WTC11 (cell line): ENCODE results near the gene MED9. TPM values are rescaled to one million over a fixed set of nuclear protein-coding genes. Genes with fewer than 3 reads are reported as not detected.

Experiments
- ATAC-seq: fragments of 200-7000 bp; cut with Tn5 transposase; 2 replicates; pipeline ENCODE4 v1.10.0; 2021; ENCODE audit warnings: mild to moderate bottlenecking, moderate library complexity
- CTCF ChIA-PET: fragments of 300-600 bp; sonication (Branson Sonifier 250); formaldehyde crosslinking; loops from one replicate; lab custom pipeline; 2021; ENCODE audit warnings: antibody characterized with exemption; lab: Charles Lee
- POLR2A ChIA-PET: fragments of 350-600 bp; sonication (Branson Sonifier 250); formaldehyde crosslinking; loops from one replicate; lab custom pipeline; 2021; ENCODE audit warnings: antibody characterized with exemption; lab: Charles Lee
- DNase-seq: peaks from one replicate; pipeline ENCODE4 v3.0.0; 2021; ENCODE audit warnings: low spot score
- H3K27ac Mint-ChIP-seq: 2 replicates; pipeline ENCODE4 v1.8.0; 2021; ENCODE audit warnings: mixed read lengths
- H3K27me3 Mint-ChIP-seq: 2 replicates; pipeline ENCODE4 v1.8.0; 2021; ENCODE audit warnings: low read depth, mild to moderate bottlenecking, moderate library complexity, mixed read lengths
- H3K36me3 Mint-ChIP-seq: 2 replicates; pipeline ENCODE4 v1.8.0; 2021; ENCODE audit warnings: mixed read lengths
- H3K4me1 Mint-ChIP-seq: 2 replicates; pipeline ENCODE4 v1.8.0; 2022; ENCODE audit warnings: mixed read lengths
- H3K4me3 Mint-ChIP-seq: 2 replicates; pipeline ENCODE4 v1.8.0; 2021; ENCODE audit warnings: mild to moderate bottlenecking, moderate library complexity, mixed read lengths
- H3K9me3 Mint-ChIP-seq: 2 replicates; pipeline ENCODE4 v1.8.0; 2021; ENCODE audit warnings: mixed read lengths
- AFF4 ChIP-seq: sonication (generic); formaldehyde crosslinking; IDR thresholded peaks from 2 replicates; pipeline ENCODE4 v1.8.1; 2023; ENCODE audit warnings: mild to moderate bottlenecking, missing genetic modification reagents, borderline replicate concordance
- ARID4B ChIP-seq: sonication (generic); formaldehyde crosslinking; IDR thresholded peaks from 2 replicates; pipeline ENCODE4 v1.8.0; 2023; ENCODE audit warnings: missing genetic modification reagents, mild to moderate bottlenecking, borderline replicate concordance
- ATF3 ChIP-seq: sonication (generic); formaldehyde crosslinking; conservative IDR thresholded peaks from 2 replicates; pipeline ENCODE4 v1.8.1; 2022; ENCODE audit warnings: mild to moderate bottlenecking, missing genetic modification reagents
- E2F4 ChIP-seq: sonication (generic); formaldehyde crosslinking; IDR thresholded peaks from 2 replicates; pipeline ENCODE4 v1.8.1; 2022; ENCODE audit warnings: low read depth, mild to moderate bottlenecking, moderate library complexity, missing genetic modification reagents, borderline replicate concordance
- FOXJ3 ChIP-seq: sonication (generic); formaldehyde crosslinking; IDR thresholded peaks from 2 replicates; pipeline ENCODE4 v1.9.0; 2021; ENCODE audit warnings: missing genetic modification reagents, mild to moderate bottlenecking, borderline replicate concordance
- GABPB1 ChIP-seq: sonication (generic); formaldehyde crosslinking; IDR thresholded peaks from 2 replicates; pipeline ENCODE4 v1.8.1; 2023; ENCODE audit warnings: mild to moderate bottlenecking, missing genetic modification reagents
- GTF2I ChIP-seq: fragments of 250-450 bp; sonication (Bioruptor Pico); conservative IDR thresholded peaks from 2 replicates; pipeline ENCODE4 v1.4.0; 2021; ENCODE audit warnings: mild to moderate bottlenecking
- HMGA2 ChIP-seq: fragments of 250-450 bp; sonication (Bioruptor Pico); IDR thresholded peaks from 2 replicates; pipeline ENCODE4 v1.4.0; 2021; ENCODE audit warnings: mild to moderate bottlenecking, moderate library complexity
- IRF2 ChIP-seq: sonication (generic); formaldehyde crosslinking; IDR thresholded peaks from 2 replicates; pipeline ENCODE4 v1.8.0; 2022; ENCODE audit warnings: low read depth, missing genetic modification reagents, borderline replicate concordance
- MAX ChIP-seq: sonication (generic); formaldehyde crosslinking; IDR thresholded peaks from 2 replicates; pipeline ENCODE4 v1.8.0; 2022; ENCODE audit warnings: mild to moderate bottlenecking, missing genetic modification reagents
- MLX ChIP-seq: sonication (generic); formaldehyde crosslinking; IDR thresholded peaks from 2 replicates; pipeline ENCODE4 v1.8.1; 2023; ENCODE audit warnings: mild to moderate bottlenecking, missing genetic modification reagents, moderate library complexity
- MYBL2 ChIP-seq: sonication (generic); formaldehyde crosslinking; IDR thresholded peaks from 2 replicates; pipeline ENCODE4 v1.8.1; 2023; ENCODE audit warnings: mild to moderate bottlenecking, moderate library complexity, missing genetic modification reagents
- NFATC4 ChIP-seq: fragments of 250-450 bp; sonication (Bioruptor Pico); IDR thresholded peaks from 2 replicates; pipeline ENCODE4 v1.9.0; 2021; ENCODE audit warnings: mild to moderate bottlenecking
- TEAD1 ChIP-seq: sonication (generic); formaldehyde crosslinking; IDR thresholded peaks from 2 replicates; pipeline ENCODE4 v1.8.0; 2022; ENCODE audit warnings: mild to moderate bottlenecking, missing genetic modification reagents
- ZNF232 ChIP-seq: sonication (generic); formaldehyde crosslinking; IDR thresholded peaks from 2 replicates; pipeline ENCODE4 v1.8.0; 2022; ENCODE audit warnings: mild to moderate bottlenecking, missing genetic modification reagents
- ZNF416 ChIP-seq: fragments of 250-450 bp; sonication (Bioruptor Pico); IDR thresholded peaks from 2 replicates; pipeline ENCODE4 v1.9.0; 2021; ENCODE audit warnings: mild to moderate bottlenecking, inconsistent platforms
- total RNA-seq: library from RNA; stranded (reverse); gene quantifications from 3 replicates; pipeline ENCODE4 v1.2.3, GENCODE V29; 2021

The MED9 gene
- total RNA-seq, 1 experiment from 2014 or later = 21.1 TPM

GRCh38 chr17:17502741-17503565, 26.2 kb downstream of the MED9 start (continued):
- TF ChIP-seq MAX (CRISPR knock-in tag) = no peak
- TF ChIP-seq GABPB1 (CRISPR knock-in tag) = no peak

GRCh38 chr17:17503566-17504130, 26.8 kb downstream of the MED9 start:
- ATAC-seq (no peak), DNase-seq (no peak)
- H3K4me1 Mint-ChIP-seq = no peaks in the 10 kb centered on the region; the same call in 1 of the 2 replicates
- CTCF ChIA-PET = interaction anchor here (1.1 kb wide), 1 partner anchor 19 kb away, joined by 4 read pairs; no protein-coding TSS in a partner anchor
- POLR2A ChIA-PET = no interaction called here
- no peak overlapping the region for H3K4me3 Mint-ChIP-seq
- 0 out of 2 replicates have a peak overlapping the region, but pooled peaks have one; percentile 9 for H3K27ac Mint-ChIP-seq
- no peaks in the 10 kb centered on the region for H3K9me3 Mint-ChIP-seq
- no peaks in the 10 kb centered on the region for H3K36me3 Mint-ChIP-seq
- TF ChIP-seq IRF2 (CRISPR knock-in tag) (no peak), NFATC4 (CRISPR knock-in tag) (no peak), ZNF232 (no peak), E2F4 (no peak), ATF3 (CRISPR knock-in tag) (no peak), HMGA2 (CRISPR knock-in tag) (no peak), MYBL2 (CRISPR knock-in tag) (no peak), MLX (CRISPR knock-in tag) (no peak), FOXJ3 (no peak), ARID4B (CRISPR knock-in tag) (no peak), ZNF416 (CRISPR knock-in tag) (no peak), TEAD1 (CRISPR knock-in tag) (no peak), GTF2I (CRISPR knock-in tag) (no peak), AFF4 (CRISPR knock-in tag) (no peak)
- H3K27me3 Mint-ChIP-seq = no peaks in the 10 kb centered on the region
